ENCODE results near the gene NPM1.
"Not testable (repeated sequence)": the region's sequence is repeated elsewhere in the genome, so short reads cannot be mapped to it uniquely, and the experiment has no call there.

NPM1 gene, protein sequence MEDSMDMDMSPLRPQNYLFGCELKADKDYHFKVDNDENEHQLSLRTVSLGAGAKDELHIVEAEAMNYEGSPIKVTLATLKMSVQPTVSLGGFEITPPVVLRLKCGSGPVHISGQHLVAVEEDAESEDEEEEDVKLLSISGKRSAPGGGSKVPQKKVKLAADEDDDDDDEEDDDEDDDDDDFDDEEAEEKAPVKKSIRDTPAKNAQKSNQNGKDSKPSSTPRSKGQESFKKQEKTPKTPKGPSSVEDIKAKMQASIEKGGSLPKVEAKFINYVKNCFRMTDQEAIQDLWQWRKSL

DNA sequence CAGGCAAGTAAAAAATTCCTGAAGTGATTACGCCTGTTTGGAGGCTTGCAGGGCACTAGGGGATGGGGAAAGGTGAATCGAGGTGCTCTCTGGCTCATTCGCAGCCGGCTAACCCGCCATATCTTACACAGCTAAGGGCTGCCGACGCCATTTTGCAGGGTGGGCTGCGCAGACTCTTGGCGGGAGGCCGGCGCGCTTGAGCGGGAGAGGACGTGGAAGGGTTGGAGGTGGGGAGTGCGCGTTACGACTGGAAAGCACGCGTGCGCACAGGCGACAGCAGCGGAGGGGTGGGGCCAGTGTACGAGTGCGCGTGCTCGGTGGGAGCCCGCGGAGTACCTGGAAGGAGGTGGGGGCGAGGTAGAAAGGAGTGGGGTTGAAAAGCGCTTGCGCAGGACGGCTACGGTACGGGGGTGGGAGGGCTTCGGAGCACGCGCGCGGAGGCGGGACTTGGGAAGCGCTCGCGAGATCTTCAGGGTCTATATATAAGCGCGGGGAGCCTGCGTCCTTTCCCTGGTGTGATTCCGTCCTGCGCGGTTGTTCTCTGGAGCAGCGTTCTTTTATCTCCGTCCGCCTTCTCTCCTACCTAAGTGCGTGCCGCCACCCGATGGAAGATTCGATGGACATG, at the start of gene NPM1:
TSS of gene NPM1 (plus strand) at position 505 of the 625 bp plus-strand sequence. CDS start at position 605, 100 bp downstream.
- DNase-seq (ENCODE audit: low read depth): peak; percentile 90

DNA sequence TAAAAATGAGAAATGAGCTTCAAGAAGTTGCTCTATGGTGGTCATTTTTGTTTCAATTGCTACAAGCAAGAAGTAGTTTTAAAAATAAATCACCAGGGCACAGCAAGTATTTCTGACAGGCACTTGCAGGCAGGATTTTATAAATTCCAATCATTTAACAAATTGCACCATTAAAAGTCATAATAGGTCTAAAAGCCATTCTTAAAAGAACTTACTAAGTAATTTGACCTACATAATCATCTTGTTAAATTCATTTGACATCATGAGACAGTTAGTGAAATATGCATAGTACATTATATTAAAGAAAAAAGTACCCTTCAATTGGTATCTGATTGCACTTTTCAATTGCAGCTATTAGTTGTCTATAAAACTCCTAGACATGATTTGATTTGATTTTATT, 47.6 kb upstream of the NPM1 start:
- DNase-seq (ENCODE audit: low read depth): no peak

DNA sequence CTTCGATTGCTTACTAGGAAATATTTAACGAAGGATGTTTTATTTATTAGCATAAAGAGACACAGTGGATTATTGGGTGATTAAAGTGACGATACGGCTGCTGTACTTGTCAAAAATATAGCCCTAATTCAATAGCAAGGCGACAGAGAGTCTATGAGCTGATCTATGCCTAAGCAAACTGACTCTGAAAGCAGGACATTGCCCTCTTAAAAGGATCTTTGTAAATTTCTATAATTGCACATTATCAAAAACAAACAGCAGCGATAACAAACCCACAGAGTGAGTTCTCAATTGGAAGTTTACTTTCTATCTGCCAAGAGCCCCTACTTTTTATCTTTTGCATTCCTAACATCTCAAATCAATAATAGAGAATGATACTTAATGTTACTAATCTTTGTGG, 47.2 kb upstream of the NPM1 start:
- DNase-seq (ENCODE audit: low read depth): no peak

DNA sequence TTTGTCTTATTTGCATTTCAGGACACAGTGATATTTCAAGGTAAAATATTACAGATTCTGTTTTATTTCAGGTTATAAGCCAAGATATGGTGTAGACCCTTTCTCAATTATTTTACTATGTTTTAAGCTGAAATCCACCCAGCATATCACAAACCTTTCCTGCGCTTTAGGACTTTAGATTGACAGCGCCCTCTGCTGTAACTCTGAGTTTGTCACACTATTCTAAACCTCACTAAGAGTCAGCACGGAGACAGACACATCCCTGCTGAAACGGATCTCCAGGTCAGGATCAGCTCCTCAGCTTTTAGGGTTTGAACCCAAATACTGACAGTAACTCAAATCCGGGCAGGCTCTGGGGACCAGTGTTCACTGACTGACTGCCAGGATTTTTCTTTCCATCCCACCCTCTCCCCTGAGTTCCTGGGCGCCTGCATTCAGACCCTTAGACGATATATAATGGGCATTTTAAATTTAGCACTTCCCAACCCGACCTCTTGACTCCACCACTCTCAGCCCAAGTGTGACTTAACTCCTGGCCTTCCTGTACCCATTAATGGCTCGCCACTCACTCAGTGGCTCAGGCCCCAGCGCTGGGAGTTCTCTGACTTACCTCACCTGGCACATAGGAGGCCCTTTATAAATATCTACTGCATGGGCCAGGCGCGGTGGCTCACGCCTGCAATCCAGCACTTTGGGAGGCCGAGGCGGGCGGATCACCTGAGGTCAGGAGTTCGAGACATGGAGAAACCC, 45.1 kb upstream of the NPM1 start:
- DNase-seq (ENCODE audit: low read depth): no peak

DNA sequence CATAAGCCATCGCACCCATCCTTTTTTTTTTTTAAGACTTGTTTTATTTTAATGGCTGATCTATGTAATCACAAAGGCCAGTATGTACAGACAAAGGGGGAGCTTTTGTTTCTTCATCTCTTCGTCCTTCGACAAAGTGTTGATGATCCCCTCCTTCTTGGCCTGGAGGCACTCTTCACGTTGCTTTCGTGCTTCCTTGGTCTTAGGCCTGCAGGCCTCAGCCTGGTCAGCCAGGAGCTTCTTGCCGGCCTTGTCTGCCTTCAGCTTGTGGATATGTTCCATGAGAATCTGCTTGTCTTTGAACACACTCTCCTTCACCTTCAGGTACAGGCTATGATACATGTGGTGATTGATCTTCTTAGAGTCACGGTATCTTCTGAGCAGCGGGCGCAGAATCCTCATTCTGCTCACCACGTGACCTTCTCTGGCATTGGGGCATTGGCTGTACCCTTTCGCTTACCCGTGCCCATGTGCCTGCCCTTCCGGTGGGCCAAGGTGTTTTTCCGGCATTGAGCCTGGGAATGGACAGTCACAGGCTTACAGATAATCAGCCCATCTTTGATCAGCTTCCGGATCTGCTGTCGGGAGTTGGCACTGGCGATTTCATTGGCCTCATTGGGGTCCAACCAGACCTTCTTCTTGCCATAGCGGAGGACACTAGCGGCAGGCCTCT, 42.6 kb upstream of the NPM1 start:
- DNase-seq (ENCODE audit: low read depth): no peak

DNA sequence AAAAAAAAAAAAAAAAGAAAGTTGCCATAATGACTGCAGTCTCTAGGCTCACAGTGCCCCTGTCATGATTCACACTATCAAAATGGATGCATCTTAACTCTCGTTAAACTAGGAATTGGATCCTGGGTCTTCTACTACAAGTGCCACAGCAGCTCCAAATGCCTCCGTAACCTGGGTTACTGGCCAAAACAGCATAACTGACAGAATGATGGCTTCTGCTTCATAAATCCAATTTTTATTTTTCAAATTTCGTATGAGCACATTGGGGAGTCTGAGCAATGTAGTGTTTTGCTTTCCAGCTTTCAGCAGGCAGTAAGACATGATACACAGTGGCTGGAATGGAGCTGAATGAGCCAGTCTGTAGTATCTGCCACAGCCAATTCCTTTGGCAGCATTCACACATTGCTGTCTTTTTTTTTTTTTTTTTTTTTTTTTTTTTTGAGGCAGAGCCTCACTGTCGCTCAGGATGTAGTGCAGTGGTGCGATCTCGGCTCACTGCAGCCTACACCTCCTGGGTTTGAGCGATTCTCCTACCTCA, 36.0 kb upstream of the NPM1 start:
- no peak for DNase-seq (ENCODE audit: low read depth)

DNA sequence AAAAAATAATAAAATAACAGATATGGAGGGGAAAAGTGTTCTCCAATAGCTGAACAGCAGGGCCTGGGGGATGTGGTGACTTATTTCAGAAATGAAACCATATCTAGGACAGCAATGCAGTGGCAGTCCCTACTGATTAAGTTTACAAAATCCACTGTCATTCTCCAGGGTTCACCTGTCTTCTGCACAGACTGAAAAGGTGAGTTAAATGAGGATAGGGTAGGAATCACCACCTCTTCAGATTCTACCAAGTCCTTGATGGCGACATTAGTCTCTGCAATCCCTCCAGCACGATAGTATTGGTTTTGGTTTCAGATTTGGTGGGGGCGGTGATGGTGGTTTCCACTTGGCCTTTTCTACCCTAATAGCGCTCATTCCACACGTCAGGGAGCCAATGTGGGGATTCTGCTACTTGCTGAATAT, 32.3 kb upstream of the NPM1 start:
- no peak for DNase-seq (ENCODE audit: low read depth)

DNA sequence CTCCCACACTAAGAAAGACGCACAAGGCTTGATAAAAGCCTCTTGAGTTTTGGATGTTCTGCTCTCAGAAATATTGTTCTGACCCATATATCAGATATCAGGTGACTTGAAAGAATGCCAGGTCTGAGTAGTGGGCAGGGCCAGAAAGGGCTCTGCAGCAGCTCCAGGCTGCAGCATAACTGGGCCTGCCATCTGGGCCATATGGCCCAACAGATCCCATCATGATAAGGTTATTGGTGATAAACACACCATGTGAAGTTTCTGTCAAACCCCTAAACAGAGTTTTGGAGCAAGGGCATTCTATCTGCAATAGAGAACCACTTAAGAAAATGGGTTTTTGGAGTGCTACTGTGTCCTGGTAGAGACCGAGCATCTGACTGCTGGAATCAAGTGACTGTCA, 29.8 kb upstream of the NPM1 start:
- DNase-seq (ENCODE audit: low read depth): no peak

DNA sequence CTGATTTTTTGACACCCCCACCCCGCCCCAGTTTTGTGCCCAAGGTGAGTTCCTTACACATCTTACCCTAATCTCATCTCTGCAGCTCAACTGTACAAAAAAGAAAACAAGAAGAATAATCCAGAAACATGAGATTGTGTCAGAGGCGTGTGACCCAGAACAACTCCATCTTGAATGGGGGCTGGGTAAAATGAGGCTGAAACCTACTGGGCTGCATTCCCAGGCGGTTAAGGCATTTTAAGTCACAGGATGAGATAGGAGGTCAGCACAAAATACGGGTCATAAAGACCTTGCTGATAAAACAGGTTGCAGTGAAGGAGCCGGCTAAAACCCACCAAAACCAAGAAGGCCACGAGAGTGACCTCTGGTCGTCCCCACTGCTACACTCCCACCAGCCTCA, 26.5 kb upstream of the NPM1 start:
- DNase-seq (ENCODE audit: low read depth): not testable (repeated sequence)

DNA sequence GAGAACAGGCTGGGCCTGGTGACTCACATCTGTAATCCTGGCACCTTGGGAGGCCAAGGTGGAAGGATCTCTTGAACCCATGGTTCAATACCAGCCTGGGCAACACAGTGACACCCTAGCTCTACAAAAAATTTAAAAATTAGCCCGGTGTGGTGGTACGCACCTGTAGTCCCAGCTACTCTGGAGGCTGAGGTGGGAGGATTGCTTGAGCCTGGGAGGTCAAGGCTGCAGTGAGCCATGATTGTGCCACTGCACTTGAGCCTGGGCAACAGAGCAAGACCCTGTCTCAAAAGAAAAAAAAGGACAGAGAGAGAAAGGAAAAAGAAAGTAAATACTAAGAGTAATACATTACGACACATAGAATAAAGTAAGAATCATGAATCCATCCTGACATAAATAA, 24.4 kb upstream of the NPM1 start:
- DNase-seq (ENCODE audit: low read depth): not testable (repeated sequence)

DNA sequence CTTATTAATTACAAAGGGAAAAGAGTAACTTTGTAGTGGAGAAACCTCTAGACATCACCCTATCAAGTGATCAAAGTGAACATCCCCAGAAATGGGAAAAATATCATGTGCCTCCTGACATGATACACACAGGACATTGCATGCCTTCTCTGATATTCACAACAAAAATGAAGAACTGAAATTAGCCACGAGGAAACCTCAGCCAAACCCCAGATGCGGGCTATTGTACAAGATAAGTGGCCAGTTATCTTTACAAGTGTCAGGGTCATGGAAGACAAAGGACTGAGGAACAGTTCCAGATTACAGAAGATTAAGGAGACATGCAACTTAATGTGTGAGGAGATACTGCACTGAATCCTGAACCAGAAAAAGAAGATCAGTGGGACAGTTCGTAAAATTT, 23.8 kb upstream of the NPM1 start:
- no peak for DNase-seq (ENCODE audit: low read depth)

DNA sequence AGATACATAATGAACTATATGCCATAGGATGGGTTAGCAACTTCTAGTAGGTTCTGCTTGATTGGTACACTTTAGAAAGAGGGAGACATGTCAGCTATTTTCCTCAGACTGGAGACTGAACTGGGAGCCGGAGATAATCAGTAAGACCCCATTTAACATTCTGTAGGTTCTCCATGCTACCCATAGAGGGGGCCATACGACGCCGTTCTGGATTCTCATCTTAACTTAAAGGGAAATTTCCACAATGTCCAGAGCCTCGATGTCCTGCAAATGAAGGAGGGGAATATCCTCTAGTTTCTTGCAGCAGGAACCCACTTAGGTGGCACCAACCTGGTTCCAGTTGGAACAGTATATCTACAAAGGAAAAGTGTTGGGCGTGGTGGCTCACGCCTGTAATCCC, 22.3 kb upstream of the NPM1 start:
- DNase-seq (ENCODE audit: low read depth): no peak

DNA sequence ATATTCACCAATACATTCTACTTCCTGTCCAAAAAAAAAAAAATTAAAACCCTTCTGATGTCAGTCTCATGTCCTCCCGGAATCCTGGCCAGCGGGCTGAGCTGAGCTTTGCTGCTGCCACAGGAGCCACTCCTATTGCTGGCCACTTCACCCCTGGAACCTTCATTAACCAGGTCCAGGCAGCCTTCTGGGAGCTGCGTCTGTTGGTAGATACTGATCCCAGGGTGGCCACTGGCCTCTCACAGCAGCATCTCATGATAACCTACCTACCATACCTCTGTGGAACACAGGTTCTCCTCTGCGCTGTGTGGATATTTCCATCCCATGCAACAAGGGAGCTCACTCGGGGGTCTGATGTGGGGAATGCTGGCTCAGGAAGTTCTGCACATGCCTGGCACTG, 21.0 kb upstream of the NPM1 start:
- DNase-seq (ENCODE audit: low read depth): no peak

DNA sequence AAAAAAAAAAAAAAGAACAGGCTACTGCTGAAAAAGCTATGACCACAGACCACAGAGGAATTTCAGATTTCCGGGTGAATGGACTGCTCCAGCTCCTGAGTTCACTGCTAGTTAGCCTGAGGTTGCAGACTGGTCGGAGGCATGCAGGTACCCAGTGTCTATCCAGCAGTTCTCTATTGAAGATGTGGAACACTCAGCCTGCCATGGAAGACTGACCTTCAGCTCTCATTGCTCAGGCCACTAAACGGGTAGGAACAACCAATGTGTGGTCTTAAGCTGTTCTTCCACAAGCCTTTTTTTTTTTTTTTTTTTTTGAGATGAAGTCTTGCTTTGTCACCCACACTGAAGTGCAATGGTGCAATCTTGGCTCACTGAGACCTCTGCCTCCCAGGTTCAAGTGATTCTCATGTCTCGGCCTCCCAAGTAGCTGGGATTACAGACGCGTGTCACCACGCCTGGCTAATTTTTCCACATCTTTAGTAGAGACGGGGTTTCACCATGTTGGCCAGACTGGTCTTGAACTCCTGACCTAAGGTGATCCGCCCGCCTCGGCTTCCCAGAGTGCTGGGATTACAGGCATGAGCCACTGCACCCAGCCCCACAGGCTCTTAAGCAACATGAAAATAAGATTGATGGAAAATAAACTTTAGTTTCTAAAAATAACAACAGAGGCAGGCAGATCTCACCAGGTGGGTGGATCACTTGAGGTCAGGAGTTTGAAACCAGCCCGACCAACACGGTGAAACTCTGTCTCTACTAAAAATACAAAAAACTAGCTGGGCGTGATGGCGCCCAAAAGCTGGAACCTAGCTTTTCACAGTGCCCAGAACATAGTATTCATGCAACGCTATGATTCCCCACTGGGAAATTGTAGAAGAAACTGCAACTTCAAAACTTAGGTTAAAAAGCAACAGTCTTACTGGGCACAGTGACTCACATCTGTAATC, 20.0 kb upstream of the NPM1 start:
- no peak for DNase-seq (ENCODE audit: low read depth)

DNA sequence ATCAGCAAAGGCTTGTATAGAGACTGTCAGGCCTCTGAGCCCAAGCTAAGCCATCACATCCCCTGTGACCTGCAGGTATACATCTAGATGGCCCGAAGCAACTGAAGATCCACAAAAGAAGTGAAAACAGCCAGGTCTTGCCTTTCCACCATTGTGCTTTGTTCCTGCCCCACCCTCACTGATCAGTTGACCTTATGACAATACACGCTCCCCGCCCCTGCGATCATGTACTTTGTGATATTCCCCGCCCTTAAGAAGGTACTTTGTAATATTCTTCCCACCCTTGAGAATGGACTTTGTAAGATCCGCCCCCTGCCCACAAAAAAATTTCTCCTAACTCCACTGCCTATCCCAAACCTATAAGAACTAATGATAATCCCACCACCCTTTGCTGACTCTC, 18.6 kb upstream of the NPM1 start:
- DNase-seq (ENCODE audit: low read depth): no peak

DNA sequence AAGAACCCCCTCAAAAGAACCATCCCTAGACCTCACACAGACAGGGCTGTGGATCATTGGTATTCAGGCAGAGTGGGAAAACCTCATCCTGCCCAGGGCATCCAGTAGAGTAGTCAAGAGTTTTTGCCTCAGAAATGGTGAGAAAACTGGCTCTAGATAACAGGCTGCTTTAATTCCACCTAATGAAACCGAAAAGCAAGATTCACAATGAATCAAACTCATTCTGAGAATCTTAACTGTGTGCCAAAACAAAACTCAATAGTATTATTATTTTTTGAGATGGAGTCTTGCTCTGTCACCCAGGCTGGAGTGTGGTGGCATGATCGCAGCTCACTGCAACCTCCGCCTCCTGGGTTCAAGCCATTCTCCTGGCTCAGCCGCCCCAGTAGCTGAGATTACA, 17.8 kb upstream of the NPM1 start:
- no peak for DNase-seq (ENCODE audit: low read depth)

DNA sequence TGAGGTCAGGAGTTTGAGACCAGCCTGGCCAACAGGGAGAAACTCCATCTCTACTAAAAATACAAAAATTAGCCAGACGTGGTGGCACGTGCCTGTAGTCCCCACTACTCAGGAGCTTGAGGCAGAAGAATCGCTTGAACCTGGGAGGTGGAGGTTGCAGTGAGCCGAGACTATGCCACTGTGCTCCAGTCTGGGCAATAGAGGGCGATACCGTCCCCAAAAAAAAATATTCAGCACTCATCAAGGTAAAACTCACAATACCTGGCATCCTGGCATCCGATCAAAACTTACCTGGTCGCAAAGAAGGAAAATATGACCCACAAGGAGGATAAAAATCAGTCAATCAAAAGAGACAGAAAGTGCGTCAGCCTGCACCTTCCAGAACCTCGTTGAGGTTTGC, 16.8 kb upstream of the NPM1 start:
- not testable (repeated sequence) for DNase-seq (ENCODE audit: low read depth)

DNA sequence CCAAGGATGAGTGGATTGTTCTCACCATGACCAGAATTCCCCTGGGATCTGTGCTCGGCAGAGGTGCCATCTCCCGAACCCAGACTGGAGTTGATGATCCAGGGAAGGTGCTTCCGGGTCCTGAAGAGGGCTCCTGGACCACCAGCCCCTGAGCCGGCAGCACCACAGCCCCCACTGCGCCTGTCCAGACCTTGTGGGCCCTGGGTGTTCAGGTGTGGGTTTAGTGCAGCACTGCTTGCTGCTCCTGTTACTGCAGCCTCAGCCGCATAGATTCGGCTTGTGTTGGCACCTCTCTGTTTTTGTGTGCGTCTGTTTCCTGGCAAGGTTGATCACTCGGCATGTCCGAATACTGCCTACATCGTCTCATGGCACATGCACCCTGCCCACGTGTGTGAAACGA, 16.3 kb upstream of the NPM1 start:
- DNase-seq (ENCODE audit: low read depth): no peak

DNA sequence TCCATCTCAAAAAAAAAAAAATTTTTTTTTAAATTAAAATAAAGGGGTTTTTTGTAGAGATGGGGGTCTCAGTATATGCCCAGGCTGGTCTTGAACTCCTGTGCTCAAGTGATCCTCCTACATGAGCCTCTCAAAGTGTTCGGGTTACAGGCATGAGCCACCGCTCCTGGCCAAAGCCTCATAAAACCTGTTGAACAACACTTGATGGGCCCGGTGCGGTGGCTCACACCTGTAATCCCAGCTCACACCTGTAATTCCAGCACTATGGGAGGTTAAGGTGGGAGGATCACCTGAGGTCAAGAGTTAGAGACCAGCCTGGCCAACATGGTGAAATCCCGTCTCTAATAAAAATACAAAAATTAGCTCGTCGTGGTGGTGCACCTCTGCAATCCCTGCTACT, 7.7 kb upstream of the NPM1 start:
- no peak for DNase-seq (ENCODE audit: low read depth)

DNA sequence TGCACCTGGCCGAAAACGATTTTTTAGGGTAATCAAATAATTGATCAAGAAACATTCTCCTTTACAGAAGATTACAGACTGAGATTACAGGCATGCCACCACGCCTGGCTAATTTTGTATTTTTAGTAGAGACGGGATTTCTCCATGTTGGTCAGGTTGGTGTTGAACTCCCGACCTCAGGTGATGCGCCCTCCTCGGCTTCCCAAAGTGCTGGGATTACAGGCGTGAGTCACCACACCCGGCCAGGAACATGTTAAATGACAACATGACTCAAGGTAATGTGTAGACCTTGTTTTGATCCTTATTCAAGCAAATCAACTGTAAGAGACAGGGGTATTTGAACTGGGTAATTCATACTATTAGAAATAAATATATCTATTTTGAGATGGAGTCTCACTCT, 3.2 kb upstream of the NPM1 start:
- DNase-seq (ENCODE audit: low read depth): not testable (repeated sequence)

DNA sequence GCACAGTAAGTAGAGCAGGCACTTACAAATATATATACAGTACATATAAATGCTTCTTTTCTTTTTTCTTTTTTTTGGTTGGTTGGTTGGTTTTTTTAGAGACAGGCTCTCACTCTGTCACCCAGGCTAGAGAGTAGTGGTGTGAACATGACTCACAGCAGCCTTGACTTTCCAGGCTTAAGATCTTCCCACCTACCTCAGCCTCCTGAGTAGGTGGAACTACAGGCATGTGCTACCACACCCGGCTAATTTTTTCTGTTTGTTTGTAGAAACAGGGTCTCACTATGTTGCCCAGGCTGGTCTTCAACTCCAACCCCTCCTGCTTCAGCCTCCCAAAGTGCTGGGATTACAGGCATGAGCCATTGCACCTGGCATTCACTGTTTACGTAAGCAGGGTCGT, 2.6 kb upstream of the NPM1 start:
- not testable (repeated sequence) for DNase-seq (ENCODE audit: low read depth)
